Measurements from ENCODE around the gene CLIC1. TPM values are rescaled to one million over a fixed set of nuclear protein-coding genes. Genes with fewer than 3 reads are reported as not detected.

Gene CLIC1
- total and polyA plus RNA-seq, 3 donors from 2014 or later: 35.4 to 130 (median 93.5) TPM

DNA sequence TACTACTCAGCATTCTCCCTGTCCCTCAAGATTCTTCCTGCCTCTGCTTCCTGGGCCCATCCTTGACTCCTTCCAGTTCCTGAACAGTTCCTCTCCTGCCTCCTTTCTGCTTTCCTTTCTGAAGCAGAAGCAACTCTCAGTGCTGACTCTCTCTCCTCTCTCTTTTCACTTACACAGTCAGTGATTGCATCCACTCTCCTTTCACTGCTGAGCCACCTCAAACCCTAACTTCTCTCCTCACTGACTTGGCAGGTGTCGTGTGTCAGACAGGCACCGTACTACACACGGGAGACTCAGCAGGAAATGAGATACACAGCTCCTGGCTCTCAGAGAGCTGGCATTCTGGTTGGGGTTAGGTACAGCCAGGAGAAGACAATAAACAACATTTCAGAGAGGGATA is 38.8 kb downstream of the CLIC1 start:
- TF ChIP-seq, protein P1, sequence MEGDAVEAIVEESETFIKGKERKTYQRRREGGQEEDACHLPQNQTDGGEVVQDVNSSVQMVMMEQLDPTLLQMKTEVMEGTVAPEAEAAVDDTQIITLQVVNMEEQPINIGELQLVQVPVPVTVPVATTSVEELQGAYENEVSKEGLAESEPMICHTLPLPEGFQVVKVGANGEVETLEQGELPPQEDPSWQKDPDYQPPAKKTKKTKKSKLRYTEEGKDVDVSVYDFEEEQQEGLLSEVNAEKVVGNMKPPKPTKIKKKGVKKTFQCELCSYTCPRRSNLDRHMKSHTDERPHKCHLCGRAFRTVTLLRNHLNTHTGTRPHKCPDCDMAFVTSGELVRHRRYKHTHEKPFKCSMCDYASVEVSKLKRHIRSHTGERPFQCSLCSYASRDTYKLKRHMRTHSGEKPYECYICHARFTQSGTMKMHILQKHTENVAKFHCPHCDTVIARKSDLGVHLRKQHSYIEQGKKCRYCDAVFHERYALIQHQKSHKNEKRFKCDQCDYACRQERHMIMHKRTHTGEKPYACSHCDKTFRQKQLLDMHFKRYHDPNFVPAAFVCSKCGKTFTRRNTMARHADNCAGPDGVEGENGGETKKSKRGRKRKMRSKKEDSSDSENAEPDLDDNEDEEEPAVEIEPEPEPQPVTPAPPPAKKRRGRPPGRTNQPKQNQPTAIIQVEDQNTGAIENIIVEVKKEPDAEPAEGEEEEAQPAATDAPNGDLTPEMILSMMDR (IDR thresholded peaks at IDR 0.05): no peak
- no peak for TF ChIP-seq POLR2A (IDR thresholded peaks at IDR 0.05)
- WGBS, 2 donors: 57 to 65% methylated on average over 3 of the region's 3 CpGs
- intact Hi-C loops (cut with DNase I; ENCODE audit: low total_unique reads): no loop called here
- Histone ChIP-seq H3K4me1 (peaks cover 10% of the 10 kb centered on the region), H3K27me3 (no peaks in the 10 kb centered on the region), H3K36me3 (ENCODE audit: low read depth, missing control alignments) (no peaks in the 10 kb centered on the region), H3K27ac (no peak overlapping the region), H3K4me3 (no peak overlapping the region), H3K9me3 (no peaks in the 10 kb centered on the region)
- DNase-seq: no peak

DNA sequence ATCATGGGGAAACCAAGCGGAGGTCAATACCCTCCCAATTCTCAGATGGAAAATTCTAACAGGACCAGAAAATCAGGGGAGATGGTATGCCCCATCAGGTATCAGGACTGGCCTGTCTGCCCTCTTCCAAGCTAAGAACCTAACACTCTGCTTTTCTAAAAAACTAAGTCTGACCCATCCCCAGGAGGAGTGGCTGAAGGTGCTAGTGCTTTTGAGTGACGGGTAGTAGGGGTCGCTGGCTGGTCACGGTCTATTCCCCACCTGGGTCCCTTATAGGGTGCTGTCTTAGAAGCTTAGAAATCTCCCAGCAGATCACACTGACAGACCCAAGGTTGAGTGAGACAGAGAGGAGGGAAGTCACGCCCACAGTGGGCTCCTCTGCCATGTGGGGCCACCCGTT is 42.8 kb downstream of the CLIC1 start:
- no peak overlapping the region for H3K27ac ChIP-seq

DNA sequence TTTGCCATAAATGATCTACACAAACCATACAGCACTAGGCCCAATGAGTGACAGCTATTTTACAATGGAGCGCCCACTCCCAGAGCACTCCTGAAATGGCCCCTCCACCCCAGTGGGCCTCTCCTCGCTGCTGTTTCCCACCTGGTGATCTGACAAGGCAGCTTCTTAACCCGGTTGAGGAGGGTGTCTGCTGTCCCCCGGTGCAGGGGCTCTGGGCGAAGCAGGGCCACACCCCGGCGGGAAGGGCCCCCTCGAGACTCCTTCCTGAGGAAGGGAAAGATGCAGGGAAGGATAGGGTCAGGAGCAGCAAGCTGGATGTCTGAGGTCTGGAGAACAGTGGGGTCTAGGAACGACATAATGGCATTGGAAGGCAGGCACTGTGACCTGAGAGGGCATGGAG is 43.4 kb downstream of the CLIC1 start:
- no peak for DNase-seq
- H3K4me1 ChIP-seq: peaks cover 4% of the 10 kb centered on the region
- intact Hi-C loops (cut with DNase I; ENCODE audit: low total_unique reads): no loop called here
- TF ChIP-seq, protein P1 (IDR thresholded peaks at IDR 0.05): no peak
- no peak for TF ChIP-seq POLR2A (IDR thresholded peaks at IDR 0.05)
- no peaks in the 10 kb centered on the region for H3K36me3 ChIP-seq (ENCODE audit: low read depth, missing control alignments)
- H3K9me3 ChIP-seq: no peaks in the 10 kb centered on the region
- H3K27ac ChIP-seq: no peak overlapping the region
- H3K27me3 ChIP-seq: no peaks in the 10 kb centered on the region
- no peak overlapping the region for H3K4me3 ChIP-seq
- 86 to 93% methylated on average over 9 of the region's 9 CpGs for WGBS, 2 donors

More for the DNA sequence above, 42.8 kb downstream of the CLIC1 start:
- WGBS, 2 donors: 86 to 87% methylated on average over 6 of the region's 6 CpGs
- no peak overlapping the region for H3K4me3 ChIP-seq
- DNase-seq: no peak
- H3K9me3 ChIP-seq: no peaks in the 10 kb centered on the region
- TF ChIP-seq, protein P1 (IDR thresholded peaks at IDR 0.05): no peak
- TF ChIP-seq POLR2A (IDR thresholded peaks at IDR 0.05): no peak
- H3K36me3 ChIP-seq (ENCODE audit: low read depth, missing control alignments): no peaks in the 10 kb centered on the region
- intact Hi-C loops (cut with DNase I; ENCODE audit: low total_unique reads): no loop called here
- H3K27me3 ChIP-seq: no peaks in the 10 kb centered on the region
- H3K4me1 ChIP-seq: peaks cover 4% of the 10 kb centered on the region

GRCh38 chr6:31692353-31692752 is 44.0 kb downstream of the CLIC1 start:
- H3K27ac ChIP-seq: no peak overlapping the region
- TF ChIP-seq, protein P1 (IDR thresholded peaks at IDR 0.05): no peak
- no peak for TF ChIP-seq POLR2A (IDR thresholded peaks at IDR 0.05)
- DNase-seq: no peak
- intact Hi-C loops (cut with DNase I; ENCODE audit: low total_unique reads): no loop called here
- no peaks in the 10 kb centered on the region for H3K36me3 ChIP-seq (ENCODE audit: low read depth, missing control alignments)
- WGBS, 2 donors: 87 to 93% methylated on average over 4 of the region's 4 CpGs
- H3K4me3 ChIP-seq: no peak overlapping the region
- peaks cover 4% of the 10 kb centered on the region for H3K4me1 ChIP-seq
- no peaks in the 10 kb centered on the region for H3K27me3 ChIP-seq
- no peaks in the 10 kb centered on the region for H3K9me3 ChIP-seq

DNA sequence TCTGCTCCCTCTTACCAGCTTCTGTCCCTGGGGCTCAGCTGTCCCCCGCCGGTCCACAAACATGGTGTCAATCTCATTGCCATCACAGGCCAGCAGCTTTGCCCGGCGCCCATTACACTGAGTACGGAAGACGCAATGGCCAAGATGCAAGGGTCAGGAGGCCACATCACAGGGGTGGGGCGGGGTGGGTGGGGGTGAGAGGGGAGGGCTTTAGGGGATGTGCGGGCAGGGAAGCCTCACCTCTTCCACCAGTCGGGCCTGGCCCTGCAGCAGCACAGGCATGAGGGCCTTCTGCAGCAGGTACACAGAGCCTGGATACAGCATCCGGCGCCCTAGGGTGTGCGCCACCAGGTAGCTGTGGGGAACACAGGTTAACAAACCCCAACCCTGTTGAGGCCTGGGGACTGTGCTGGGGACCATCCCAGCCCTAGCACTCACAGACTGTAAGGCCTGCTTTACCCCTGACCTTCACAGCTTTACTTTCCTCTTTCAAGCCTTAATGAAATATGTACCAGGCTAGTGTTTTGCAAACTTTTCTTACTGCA is 44.7 kb downstream of the CLIC1 start:
- H3K4me1 ChIP-seq: peaks cover 4% of the 10 kb centered on the region
- no peaks in the 10 kb centered on the region for H3K9me3 ChIP-seq
- H3K36me3 ChIP-seq (ENCODE audit: low read depth, missing control alignments): no peaks in the 10 kb centered on the region
- no peak for DNase-seq
- no peak overlapping the region for H3K4me3 ChIP-seq
- 92 to 93% methylated on average over 12 of the region's 12 CpGs for WGBS, 2 donors
- intact Hi-C loops (cut with DNase I; ENCODE audit: low total_unique reads): no loop called here
- no peak overlapping the region for H3K27ac ChIP-seq
- TF ChIP-seq, protein P1 (IDR thresholded peaks at IDR 0.05): no peak
- TF ChIP-seq POLR2A (IDR thresholded peaks at IDR 0.05): no peak
- no peaks in the 10 kb centered on the region for H3K27me3 ChIP-seq

All from testis (tissue), 3 donors.